GM19438 (cell line): Measurements from ENCODE around the gene DPEP2NB.
"Not testable (repeated sequence)": the region's sequence is repeated elsewhere in the genome, so short reads cannot be mapped to it uniquely, and the experiment has no call there.

Experiments used
- ATAC-seq: cut with Tn5 transposase; IDR thresholded peaks from one replicate; pipeline ENCODE4 v1.9.1; 2021; ENCODE audit warnings: low read depth; ENCODE audit not compliant: unreplicated experiment

DPEP2NB gene

GRCh38 chr16:68019167-68019680 is 3.5 kb upstream of the DPEP2NB start:
- no peak for ATAC-seq

DNA sequence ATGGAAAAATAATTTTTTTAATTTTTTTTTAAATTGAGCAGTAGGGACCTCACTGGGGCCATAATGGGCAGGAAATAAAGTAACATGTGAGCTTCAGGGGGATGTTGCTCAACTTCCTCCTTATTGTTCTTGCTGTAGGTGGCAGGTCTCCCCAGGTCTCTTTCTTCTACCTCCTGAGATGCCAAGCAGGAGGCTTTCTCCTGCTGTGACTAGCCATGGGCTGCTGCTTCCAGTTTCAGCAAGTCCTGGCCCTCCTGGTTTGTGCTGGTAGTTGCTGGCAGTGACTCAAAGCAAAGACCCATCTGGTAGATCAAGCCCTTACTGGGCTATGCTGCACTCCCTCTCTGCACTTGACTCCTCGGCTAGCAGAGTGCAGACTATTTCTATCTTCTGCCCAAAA is 2.3 kb downstream of the DPEP2NB start:
- no peak for ATAC-seq

DNA sequence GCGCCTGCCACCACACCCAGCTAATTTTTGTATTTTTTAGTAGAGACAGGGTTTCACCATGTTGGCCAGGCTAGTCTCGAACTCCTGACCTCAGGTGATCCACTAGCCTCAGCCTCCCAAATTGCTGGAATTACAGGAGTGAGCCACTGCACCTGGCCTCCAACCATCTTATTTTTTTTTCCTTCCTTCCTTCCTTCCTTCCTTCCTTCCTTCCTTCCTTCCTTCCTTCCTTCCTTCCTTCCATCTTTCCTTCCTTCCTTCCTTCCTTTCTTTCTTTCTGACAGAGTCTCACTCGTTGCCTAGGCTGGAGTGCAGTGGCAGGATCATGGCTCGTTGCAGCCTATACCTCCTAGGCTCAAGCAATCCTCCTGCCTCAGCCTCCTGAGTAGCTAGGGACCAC is 5.8 kb downstream of the DPEP2NB start:
- ATAC-seq = not testable (repeated sequence)

DNA sequence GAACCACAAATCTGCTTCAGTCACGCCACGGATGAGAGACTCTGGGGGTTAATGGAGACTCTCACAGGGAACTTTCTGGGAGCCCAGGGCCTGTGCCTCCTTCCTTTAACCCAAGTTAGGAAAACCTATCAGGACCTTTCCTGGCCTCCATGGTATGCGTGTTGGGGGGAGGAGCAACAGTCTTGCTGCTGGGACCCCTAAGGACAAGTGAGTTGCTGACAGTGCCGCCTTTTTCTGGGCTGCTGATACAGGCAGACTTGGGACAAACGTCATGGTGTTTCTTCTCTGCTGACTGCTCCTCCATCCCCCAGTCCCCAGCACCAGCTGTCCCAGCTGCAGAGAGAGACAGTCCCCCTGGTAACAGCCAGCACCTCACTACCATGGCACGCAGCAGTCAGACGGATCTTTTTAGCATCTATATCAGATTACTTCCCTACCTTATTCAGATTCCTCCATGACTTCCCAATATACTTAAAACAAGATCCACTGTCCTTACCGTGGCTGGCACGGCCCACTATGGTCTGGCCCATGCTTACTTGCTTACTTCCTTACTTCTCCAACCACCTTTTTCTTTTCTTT is 6.5 kb downstream of the DPEP2NB start:
- ATAC-seq = no peak

DNA sequence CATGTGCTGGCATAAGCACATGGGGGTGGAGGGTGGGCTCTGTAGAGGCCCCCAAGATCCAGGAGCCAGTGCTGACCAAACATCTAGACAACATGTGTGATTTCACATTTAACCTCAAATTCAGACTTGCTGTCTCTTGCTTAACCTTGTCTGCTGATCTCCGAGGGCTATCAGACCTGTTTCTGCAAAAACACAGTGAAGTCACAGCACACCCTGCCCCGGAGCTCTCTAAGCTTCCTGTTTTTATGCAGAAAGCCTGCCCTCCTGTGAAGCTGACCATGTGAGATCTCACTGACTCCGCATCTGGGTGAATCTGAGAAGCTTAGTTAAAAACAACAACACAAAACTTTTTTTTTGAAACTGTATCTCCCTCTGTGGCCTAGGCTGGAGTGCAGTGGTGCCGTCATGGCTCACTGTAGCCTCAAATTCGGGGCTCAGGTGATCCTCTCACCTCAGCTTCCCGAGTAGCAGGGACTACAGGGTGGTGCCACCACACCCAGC is 9.9 kb downstream of the DPEP2NB start:
- ATAC-seq = no peak

GRCh38 chr16:68005211-68005610 is 10.5 kb downstream of the DPEP2NB start:
- no peak for ATAC-seq

DNA sequence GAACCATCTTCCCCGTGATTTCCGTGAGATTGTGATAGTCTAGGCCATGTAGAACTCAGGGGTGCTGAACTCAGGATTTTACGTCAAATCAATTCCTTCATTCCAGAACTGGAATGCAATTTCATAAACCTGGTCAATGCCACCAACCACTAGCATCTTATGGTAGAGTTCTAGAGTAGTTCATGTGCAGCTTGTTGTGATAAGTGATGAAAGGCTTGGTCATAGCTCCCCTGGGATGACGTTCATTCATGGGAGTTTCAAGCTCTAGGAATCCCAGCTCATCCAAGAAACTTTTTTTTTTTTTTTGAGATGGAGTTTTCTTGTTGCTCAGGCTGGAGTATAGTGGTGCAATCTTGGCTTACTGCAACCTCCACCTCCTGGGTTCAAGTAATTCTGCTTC is 12.7 kb downstream of the DPEP2NB start:
- no peak for ATAC-seq

- ATAC-seq = no peak
Measured at GRCh38 chr16:68000450-68000849, 15.3 kb downstream of the DPEP2NB start.

GRCh38 chr16:67999985-68000384 is 15.7 kb downstream of the DPEP2NB start:
- no peak for ATAC-seq

GRCh38 chr16:67998779-67999688 is 16.7 kb downstream of the DPEP2NB start, which contains the start of gene DPEP2:
Gene DPEP2 (minus strand): TSS chr16:67999484. CDS start chr16:67993212, 6,272 bp downstream.
- not testable (repeated sequence) for ATAC-seq

DNA sequence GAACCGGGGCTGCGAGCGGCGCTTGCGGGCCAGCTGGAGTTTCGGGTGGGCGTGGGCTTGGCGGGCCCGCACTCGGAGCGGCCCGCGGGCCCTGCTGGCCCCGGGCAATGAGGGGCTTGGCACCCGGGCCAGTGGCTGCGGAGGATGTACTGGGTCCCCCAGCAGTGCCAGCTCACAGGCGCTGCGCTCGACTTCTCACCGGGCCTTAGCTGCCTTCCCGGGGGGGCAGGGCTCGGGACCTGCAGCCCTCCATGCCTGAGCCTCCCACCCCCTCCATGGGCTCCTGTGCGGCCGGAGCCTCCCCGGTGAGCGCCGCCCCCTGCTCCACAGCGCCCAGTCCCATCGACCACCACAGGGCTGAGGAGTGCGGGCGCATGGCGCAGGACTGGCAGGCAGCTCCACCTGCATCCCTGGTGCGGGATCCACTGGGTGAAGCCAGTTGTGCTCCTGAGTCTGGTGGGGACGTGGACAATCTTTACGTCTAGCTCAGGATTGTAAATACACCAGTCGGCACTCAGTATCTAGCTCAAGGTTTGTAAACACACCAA is 17.4 kb downstream of the DPEP2NB start:
- not testable (repeated sequence) for ATAC-seq

GRCh38 chr16:67996666-67997065 is 19.0 kb downstream of the DPEP2NB start:
- no peak for ATAC-seq

- ATAC-seq = no peak
Measured at GRCh38 chr16:67995423-67995822, 20.3 kb downstream of the DPEP2NB start.

DNA sequence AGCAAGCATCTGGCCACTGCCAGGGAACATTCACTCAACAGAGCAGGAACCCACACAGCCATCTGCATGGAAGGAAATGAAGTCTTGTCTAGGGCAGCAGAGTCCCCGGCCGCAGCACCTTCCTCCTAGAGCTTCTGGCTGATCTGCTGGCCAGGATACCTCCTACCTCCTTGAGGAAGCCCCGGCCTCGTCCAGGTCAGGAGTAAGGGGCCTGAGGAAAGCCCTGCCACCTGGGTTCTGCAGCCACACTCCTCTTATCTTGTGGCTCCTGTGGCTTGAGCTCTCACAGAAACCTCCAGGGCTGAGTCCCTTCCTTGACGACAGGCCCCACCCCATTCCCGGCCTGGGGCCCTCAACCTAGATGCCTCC is 21.7 kb downstream of the DPEP2NB start:
- peak; percentile 15 for ATAC-seq

GRCh38 chr16:67993207-67994039 is 22.3 kb downstream of the DPEP2NB start:
- ATAC-seq = peak; percentile 69

DNA sequence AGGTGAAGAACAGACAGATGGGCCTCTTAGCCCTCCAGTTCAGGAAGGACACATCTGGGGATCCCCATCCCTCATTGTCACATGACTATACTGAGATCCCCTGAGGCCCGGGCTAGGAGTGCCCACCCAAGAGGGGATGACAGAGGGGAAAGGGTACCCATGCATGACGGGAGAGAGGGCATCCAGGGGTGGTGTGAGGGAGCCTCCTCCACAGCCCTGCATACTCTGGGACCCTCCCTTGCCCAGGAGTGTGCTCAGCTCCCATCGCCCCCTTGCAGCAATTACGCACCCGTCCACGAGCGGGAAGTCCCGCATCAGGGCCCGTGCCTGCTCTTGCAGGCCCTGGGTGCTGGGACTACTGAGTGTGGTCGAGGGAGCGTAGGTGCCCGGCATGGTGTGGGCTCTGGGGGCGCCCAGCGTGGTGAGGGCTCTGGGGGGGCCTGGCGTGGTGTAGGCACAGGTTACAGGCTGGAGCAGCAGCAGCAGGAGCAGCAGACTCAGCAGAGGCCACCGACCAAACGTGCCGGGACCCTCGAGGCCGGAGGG is 23.0 kb downstream of the DPEP2NB start:
- ATAC-seq = no peak

GRCh38 chr16:67990018-67990386 is 25.7 kb downstream of the DPEP2NB start:
- no peak for ATAC-seq

DNA sequence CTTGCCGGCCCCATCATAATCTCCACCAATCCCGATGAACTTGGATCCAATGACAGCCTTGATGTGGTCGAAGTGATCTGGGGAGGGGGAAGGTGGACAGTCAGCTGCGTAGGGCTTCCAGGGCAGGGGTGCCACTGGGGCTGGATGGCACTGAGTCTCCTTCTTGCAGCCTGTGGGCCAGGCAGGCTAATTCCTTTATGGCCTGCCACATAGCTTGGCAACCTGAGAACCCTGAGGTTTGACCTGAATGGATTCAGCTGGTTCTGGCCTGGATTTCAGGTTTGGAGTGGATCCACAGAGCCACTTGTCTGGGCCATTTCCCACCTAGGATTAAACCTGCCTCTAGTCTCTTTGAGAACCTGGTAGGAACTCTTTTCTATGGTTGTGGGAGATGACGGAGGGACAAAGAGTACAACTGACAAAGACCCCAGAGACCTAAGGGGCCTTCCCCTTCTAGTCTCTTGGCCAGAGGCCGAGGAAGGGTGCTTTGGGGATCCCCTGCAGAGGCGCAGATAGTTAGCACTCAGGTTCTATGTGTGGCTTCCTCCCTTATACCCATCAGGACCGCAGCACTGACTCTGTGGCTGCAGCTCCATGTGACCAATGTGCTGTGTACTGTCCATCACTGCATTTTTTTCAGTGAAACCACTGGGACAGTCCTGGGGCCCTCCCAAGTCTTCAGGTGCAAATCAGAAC is 26.2 kb downstream of the DPEP2NB start:
- no peak for ATAC-seq

GRCh38 chr16:67988675-67989074 is 27.0 kb downstream of the DPEP2NB start:
- no peak for ATAC-seq
